Measurements from ENCODE around the gene FHIT. TPM values are rescaled to one million over a fixed set of nuclear protein-coding genes. Genes with fewer than 3 reads are reported as not detected.

The FHIT gene
- total RNA-seq, 2 donors from 2014 or later, result 6.8 to 12.3 TPM

- Mint-ChIP-seq H3K4me1 (peaks cover 24% of the 10 kb centered on the region), H3K9me3 (no peaks in the 10 kb centered on the region), H3K4me3 (no peak overlapping the region), H3K36me3 (ENCODE audit: low read depth) (no peaks in the 10 kb centered on the region), H3K27me3 (ENCODE audit: insufficient read depth) (no peaks in the 10 kb centered on the region), H3K27ac (no peak overlapping the region)
- Histone ChIP-seq H3K9me3 (ENCODE audit: control insufficient read depth, low read length) (no peaks in the 10 kb centered on the region), H3K36me3 (ENCODE audit: control insufficient read depth, insufficient read depth, low read length) (no peaks in the 10 kb centered on the region), H3K4me3 (ENCODE audit: low read length) (no peak overlapping the region), H3K9ac (ENCODE audit: extremely low read depth, low read length, poor library complexity, severe bottlenecking) (no peak overlapping the region), H3K4me1 (ENCODE audit: control insufficient read depth, insufficient read depth, low read length) (peaks cover 4% of the 10 kb centered on the region), H3K27me3 (ENCODE audit: control insufficient read depth, insufficient read depth, low read length, poor library complexity, severe bottlenecking) (no peaks in the 10 kb centered on the region), H3K27ac (ENCODE audit: low read depth, low read length) (no peak overlapping the region)
- WGBS, 2 experiments (ENCODE audit: insufficient coverage in 1 of 2, insufficient read length in 1 of 2), result 100% methylated on average over 3 of the region's 3 CpGs
- TF ChIP-seq CTCF (conservative IDR thresholded peaks at IDR 0.05), result no peak
- DNase-seq, result no peak
Measured at GRCh38 chr3:60935709-60936108, 315.5 kb downstream of the FHIT start.

GRCh38 chr3:60933824-60934223, 317.4 kb downstream of the FHIT start:
- H3K27ac Mint-ChIP-seq, result no peak overlapping the region
- no peaks in the 10 kb centered on the region for H3K27me3 Mint-ChIP-seq (ENCODE audit: insufficient read depth)
- H3K4me3 ChIP-seq (ENCODE audit: low read length), result no peak overlapping the region
- no peaks in the 10 kb centered on the region for H3K36me3 ChIP-seq (ENCODE audit: control insufficient read depth, insufficient read depth, low read length)
- no peaks in the 10 kb centered on the region for H3K9me3 ChIP-seq (ENCODE audit: control insufficient read depth, low read length)
- H3K27me3 ChIP-seq (ENCODE audit: control insufficient read depth, insufficient read depth, low read length, poor library complexity, severe bottlenecking), result no peaks in the 10 kb centered on the region
- no peak overlapping the region for H3K9ac ChIP-seq (ENCODE audit: extremely low read depth, low read length, poor library complexity, severe bottlenecking)
- peaks cover 4% of the 10 kb centered on the region for H3K4me1 ChIP-seq (ENCODE audit: control insufficient read depth, insufficient read depth, low read length)
- WGBS, 2 experiments (ENCODE audit: insufficient coverage in 1 of 2, insufficient read length in 1 of 2), result 93 to 100% methylated on average over 2 of the region's 2 CpGs
- peaks cover 24% of the 10 kb centered on the region for H3K4me1 Mint-ChIP-seq
- peaks cover 7% of the 10 kb centered on the region for H3K9me3 Mint-ChIP-seq
- H3K36me3 Mint-ChIP-seq (ENCODE audit: low read depth), result no peaks in the 10 kb centered on the region
- no peak for DNase-seq
- H3K27ac ChIP-seq (ENCODE audit: low read depth, low read length), result no peak overlapping the region
- H3K4me3 Mint-ChIP-seq, result no peak overlapping the region
- TF ChIP-seq CTCF (conservative IDR thresholded peaks at IDR 0.05), result no peak

- TF ChIP-seq CTCF (conservative IDR thresholded peaks at IDR 0.05), result no peak
- no peaks in the 10 kb centered on the region for H3K9me3 ChIP-seq (ENCODE audit: control insufficient read depth, low read length)
- H3K27me3 ChIP-seq (ENCODE audit: control insufficient read depth, insufficient read depth, low read length, poor library complexity, severe bottlenecking), result no peaks in the 10 kb centered on the region
- H3K27ac ChIP-seq (ENCODE audit: low read depth, low read length), result no peak overlapping the region
- DNase-seq, result no peak
- H3K36me3 ChIP-seq (ENCODE audit: control insufficient read depth, insufficient read depth, low read length), result no peaks in the 10 kb centered on the region
- H3K4me3 Mint-ChIP-seq, result no peak overlapping the region
- no peaks in the 10 kb centered on the region for H3K36me3 Mint-ChIP-seq (ENCODE audit: low read depth)
- no peak overlapping the region for H3K4me3 ChIP-seq (ENCODE audit: low read length)
- H3K27ac Mint-ChIP-seq, result no peak overlapping the region
- H3K9me3 Mint-ChIP-seq, result peaks cover 13% of the 10 kb centered on the region
- H3K9ac ChIP-seq (ENCODE audit: extremely low read depth, low read length, poor library complexity, severe bottlenecking), result no peak overlapping the region
- no peaks in the 10 kb centered on the region for H3K27me3 Mint-ChIP-seq (ENCODE audit: insufficient read depth)
- H3K4me1 ChIP-seq (ENCODE audit: control insufficient read depth, insufficient read depth, low read length), result peaks cover 4% of the 10 kb centered on the region
- WGBS, 2 experiments (ENCODE audit: insufficient coverage in 1 of 2, insufficient read length in 1 of 2), result 90% methylated on average over 1 of the region's 1 CpG; no CpG with 5 or more reads in 1 of the 2 experiments
- H3K4me1 Mint-ChIP-seq, result peaks cover 24% of the 10 kb centered on the region
Measured at GRCh38 chr3:60932643-60933042, 318.6 kb downstream of the FHIT start.
